CD4-positive, alpha-beta T cell treated with Interleukin-4 for 4 hours (primary cell): ENCODE results near the gene GJB5.
"Not testable (repeated sequence)": the region's sequence is repeated elsewhere in the genome, so short reads cannot be mapped to it uniquely, and the experiment has no call there.

ENCODE experiments used
- DNase-seq: peaks from one replicate; pipeline ENCODE4 v3.0.0-alpha.2; 2020

The GJB5 gene

DNA sequence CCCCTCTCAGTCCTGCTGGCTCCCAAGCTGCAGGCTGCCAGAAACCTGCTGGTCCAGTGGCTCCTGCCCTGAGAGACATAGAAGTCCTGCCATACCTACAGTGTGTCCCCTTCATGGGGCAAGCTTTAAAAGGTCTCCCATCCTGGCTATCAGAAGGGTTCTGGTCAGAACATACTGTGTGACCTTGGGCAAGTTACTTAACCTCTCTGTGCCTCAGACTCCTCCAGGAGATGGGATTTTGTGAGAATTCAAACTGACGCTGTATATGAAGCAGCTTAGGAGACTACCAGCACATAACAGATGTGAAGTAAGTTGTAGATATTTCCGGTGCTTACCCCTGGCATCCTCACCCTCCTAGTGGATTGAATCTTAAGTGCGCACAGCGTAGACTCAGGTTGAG, 8.7 kb upstream of the GJB5 start:
- DNase-seq: no peak

DNA sequence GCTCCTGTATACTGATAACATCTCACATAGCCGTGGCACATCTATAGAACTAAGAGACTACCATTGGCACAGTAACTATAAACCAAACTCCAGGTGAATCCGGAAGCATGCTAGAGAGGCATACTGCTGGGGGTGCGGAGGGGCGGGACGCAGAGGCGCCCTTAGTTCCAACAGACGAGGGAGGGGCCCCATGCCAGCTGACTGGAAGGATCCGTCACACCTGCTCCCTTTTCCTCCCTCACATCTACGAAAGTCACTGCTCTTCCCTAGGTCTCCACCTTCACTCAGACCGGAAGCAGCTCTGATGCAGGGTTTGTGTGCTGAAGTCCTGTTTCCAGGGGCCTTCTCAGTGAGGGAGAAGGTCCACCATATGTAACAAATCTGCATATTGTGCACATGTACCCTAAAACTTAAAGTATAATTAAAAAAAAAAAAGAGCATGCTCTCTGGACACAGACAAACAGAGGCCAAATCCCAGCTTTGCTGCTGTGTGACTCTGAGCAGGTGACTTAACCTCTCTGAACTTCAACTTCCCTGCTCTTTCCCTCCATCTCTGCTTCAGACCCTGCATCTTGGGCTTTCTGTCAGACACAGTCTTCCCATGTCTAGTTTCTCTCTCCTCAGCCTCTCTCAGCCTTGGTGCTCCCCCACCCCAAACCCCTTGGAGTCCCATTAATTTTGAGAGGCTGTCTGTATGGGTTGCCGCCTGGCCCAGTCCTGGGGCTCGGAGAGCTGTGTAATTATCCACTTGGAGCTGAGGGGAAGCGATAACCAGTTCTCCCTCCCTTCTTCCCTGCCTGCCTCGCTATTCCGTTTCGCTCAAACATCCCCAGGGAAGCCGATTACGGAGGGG, 7.8 kb upstream of the GJB5 start:
- DNase-seq: no peak

DNA sequence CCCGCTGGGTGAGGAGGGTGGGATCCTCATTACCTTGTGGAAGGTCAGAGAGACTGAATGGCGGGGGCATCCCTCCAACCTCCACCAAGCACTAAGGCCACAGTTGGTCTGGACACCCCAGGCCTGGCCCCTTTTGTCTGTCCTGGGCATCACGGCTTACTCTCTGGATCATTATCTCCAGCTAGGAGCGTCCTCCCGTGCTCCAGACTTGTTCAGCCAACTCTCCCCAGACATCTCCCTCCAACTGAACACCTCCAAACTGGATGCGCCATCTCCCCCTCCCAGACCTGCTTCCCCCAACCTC, 7.3 kb upstream of the GJB5 start:
- no peak for DNase-seq

DNA sequence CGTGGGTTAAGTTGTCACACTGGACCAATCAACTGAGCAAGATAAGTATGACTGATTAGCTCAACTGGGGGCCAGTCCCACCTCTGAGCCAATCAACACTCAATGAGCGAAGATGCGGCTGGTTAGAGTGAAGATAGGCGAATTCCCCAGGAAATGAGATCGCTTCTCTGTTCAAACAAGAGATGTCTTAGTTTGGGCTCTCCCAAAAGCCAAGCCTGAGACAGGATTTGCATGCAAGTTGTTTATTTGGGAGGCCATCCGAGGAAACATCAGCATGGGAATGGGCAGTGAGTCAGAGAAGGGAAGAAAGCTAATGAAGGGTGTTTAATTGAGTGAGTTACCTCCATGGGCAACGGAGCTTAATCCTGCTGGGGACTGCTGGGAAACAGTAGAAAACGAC, 4.9 kb upstream of the GJB5 start:
- no peak for DNase-seq

DNA sequence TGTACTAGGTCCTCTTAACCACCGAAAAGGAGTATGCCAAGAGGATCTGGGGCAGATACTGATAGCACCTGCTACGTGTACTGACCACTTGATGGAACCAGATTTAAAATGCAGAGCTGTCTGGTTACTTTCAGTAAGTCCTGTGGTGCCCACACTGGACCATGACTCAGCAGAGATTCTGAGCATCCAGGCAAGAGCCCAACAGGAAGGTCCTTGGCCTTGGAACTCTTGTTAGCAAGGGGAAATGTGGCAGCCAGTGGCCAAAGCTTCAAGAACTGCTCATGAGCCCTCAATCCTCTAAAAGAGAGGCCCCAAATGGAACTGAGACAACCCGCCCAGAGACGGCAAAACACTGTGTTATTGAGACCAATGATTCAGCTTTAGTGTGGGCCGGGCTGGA, 4.2 kb upstream of the GJB5 start:
- no peak for DNase-seq

DNA sequence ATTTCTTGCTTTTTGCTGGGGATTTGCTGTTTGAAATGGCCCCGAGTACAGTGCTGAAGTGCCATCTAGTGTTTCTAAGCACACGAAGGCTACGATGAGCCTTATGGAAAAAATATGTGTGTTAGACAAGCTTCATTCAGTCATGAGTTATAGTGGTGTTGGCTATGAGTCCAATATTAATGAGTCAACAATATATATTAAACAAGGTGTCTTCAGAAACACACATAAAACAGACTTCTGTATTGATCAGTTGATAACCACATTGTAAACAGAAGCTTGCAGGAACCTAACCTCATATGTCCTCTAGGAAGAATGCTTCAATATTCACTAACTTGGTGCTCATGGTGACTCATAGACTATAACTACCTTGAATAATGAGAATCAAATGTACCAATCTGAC, 1.7 kb upstream of the GJB5 start:
- DNase-seq: no peak

DNA sequence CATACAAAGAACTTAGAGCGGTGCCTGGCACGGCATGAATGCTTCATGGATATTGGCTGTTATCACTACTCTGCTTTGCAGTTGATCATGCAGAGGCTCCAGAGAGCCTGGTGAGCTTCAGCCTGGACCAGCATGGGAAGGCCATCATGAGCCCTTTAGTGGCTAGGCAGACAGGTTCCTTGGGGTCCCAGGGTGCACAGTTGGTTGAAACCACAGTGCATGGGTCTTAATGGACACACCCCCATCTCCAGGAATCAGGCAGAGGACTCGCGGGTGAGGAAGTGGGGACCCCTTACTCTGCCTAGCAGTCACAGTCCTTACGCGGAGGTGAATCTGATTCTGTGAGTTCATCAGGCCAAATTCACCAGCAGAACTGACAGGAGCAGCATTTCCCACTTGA, 1.1 kb downstream of the GJB5 start:
- no peak for DNase-seq

DNA sequence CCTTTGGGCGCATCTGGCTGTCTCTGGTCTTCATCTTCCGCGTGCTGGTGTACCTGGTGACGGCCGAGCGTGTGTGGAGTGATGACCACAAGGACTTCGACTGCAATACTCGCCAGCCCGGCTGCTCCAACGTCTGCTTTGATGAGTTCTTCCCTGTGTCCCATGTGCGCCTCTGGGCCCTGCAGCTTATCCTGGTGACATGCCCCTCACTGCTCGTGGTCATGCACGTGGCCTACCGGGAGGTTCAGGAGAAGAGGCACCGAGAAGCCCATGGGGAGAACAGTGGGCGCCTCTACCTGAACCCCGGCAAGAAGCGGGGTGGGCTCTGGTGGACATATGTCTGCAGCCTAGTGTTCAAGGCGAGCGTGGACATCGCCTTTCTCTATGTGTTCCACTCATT, 2.5 kb downstream of the GJB5 start:
- DNase-seq: no peak

DNA sequence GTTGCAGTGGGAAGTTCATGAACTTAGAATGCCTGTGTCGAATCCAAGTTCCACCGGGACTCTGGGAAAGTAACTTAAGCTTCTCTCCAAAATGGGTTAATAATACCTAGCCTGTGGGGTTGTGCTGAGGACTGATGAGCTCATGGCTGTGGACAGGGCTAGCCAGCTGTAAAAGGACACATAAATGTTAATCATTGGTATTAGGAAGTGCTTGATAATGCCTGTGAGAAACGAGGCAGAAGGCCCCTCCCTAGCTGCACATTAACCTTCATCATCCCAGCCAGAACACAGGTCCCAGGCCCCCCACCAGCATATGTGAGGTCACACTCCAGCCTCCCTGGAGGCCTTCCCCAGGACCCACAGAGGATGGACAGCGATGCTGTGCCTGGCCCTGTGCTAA, 3.9 kb downstream of the GJB5 start:
- DNase-seq: no peak

DNA sequence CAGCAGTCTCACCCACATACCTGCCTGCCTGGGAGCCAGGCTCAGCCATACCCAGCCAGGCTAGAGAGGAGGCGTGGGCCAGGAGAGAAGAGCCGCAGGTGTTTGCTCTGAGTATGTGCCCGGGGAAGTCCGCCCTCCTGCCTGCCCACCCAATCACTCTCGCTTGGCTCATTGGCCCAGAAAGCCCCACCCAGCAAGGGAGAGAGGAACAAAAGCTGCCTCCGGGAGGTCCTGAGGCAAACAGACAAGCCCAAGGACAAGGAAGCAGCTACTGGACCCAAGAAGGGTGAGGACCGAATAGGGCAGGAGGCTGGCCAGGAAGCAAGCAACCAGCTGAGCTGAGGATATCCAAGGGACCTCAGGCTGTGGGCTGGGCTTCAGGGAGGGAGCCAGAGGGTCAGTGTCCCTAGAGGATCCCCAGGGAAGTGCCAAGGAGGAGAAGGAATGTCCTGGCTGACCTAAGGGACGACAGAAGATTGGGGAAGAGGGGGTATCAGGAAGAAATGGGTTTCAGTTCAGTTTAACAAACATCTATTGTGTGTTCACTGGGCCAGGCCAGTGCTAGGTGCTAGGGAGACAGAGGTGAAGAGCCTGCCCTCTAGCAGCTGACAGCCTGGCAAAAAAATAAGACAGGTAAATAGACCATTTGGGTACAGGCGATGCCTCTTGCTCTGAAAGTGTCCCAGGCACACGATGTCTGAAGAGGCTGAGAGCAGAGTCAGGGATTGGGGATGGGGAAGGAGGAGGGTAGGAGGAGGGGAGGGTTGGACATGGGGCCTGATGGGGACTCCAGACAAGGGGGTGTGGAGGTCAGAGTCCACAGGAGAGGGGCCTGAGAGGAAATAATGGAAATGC, 4.9 kb downstream of the GJB5 start, which contains the start of gene GJB4:
Gene GJB4 (plus strand): TSS at position 238 of the 855 bp plus-strand sequence. CDS start 1,515 bp downstream, outside the sequence.
- no peak for DNase-seq

DNA sequence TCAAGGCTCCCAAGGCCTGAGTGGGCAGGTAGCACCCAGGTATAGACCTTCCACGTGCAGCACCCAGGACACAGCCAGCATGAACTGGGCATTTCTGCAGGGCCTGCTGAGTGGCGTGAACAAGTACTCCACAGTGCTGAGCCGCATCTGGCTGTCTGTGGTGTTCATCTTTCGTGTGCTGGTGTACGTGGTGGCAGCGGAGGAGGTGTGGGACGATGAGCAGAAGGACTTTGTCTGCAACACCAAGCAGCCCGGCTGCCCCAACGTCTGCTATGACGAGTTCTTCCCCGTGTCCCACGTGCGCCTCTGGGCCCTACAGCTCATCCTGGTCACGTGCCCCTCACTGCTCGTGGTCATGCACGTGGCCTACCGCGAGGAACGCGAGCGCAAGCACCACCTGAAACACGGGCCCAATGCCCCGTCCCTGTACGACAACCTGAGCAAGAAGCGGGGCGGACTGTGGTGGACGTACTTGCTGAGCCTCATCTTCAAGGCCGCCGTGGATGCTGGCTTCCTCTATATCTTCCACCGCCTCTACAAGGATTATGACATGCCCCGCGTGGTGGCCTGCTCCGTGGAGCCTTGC, 6.4 kb downstream of the GJB5 start:
- no peak for DNase-seq

DNA sequence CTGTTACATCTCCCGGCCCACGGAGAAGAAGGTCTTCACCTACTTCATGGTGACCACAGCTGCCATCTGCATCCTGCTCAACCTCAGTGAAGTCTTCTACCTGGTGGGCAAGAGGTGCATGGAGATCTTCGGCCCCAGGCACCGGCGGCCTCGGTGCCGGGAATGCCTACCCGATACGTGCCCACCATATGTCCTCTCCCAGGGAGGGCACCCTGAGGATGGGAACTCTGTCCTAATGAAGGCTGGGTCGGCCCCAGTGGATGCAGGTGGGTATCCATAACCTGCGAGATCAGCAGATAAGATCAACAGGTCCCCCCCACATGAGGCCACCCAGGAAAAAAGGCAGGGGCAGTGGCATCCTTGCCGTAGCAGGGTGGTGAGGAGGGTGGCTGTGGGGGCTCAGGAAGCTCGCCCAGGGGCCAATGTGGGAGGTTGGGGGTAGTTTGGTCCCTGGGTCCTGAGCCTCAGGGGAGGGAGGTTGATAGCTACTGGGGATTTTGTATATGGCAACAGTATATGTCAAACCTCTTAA, 7.0 kb downstream of the GJB5 start:
- DNase-seq: no peak

DNA sequence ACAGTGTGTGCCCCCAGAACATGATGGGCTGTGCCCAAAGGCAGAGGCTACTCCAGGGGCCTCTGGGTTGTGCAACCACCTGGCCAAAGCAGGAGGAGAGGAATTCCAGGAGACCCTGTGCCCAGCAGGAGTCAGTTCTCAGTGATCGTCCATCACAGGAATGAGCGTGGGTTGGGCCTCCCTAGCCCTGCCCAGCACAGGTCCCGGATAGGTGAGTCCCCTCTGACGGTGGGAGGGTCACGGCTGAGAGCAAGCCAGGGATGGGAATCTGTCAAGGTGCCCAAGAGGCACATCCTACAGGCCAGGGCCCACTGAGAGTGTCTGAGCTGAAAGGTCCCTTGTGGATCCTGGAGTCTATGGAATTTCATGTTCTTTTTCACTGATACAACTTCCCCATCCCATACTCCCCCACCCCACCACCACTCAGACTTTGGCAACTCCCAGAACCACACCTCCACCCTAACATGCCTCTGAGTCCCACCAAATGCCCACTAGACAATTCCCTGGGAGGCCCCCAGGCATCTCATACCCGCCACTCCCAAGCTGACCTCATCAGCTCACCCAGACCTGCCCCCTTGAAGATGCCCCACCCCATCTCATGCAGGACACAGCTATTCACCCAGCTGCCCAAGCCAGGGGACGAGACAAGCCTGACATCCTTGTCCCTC, 7.8 kb downstream of the GJB5 start:
- DNase-seq: no peak

DNA sequence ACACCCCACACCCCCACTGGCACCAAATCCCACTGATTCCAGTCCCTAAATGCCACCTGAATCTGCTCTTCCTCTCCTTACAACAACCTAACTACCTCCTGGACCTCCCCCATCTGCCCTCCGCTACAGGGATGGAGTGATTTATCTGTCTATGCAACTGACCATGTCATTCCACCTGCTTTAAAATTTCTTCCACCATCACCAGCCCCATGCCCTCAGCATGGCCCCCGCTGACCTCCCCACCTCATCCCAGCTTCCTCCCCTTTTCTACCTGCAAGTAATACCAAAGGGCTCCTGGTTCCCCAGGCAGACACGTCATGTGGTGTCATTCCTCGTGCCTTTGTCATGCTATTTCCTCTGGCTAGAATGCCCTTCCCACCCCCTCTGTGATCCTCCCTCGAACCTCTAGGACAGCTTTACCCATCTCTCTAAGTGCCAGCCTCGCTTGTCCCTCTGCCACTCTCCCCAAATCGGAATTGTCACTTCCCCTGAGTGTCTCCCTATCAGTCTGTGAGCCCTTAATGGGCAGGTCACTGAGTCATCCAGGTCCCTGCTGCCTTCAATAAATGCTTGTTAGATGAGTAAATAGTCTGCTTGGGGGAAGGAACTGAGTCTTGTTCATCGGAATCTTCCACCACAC, 8.4 kb downstream of the GJB5 start:
- DNase-seq: no peak

DNA sequence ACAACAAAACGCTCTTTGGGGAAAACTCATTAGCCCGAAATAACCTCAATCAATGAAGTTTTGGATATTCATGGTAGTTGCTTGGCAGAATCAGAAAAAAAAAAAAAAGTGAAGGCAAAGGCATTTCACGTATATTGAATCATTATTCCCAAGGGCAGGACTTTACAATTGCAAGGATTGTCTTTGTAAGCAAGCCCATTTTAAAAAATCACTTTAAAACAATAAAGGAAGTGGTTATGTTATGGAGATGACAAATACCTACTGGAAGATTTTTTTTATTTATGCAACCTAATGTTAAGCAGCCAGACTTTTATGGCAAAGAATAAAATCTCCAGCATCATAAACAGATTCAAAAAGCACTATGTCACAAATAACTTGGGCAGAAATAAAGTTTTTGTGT, 14.0 kb downstream of the GJB5 start:
- DNase-seq: no peak

DNA sequence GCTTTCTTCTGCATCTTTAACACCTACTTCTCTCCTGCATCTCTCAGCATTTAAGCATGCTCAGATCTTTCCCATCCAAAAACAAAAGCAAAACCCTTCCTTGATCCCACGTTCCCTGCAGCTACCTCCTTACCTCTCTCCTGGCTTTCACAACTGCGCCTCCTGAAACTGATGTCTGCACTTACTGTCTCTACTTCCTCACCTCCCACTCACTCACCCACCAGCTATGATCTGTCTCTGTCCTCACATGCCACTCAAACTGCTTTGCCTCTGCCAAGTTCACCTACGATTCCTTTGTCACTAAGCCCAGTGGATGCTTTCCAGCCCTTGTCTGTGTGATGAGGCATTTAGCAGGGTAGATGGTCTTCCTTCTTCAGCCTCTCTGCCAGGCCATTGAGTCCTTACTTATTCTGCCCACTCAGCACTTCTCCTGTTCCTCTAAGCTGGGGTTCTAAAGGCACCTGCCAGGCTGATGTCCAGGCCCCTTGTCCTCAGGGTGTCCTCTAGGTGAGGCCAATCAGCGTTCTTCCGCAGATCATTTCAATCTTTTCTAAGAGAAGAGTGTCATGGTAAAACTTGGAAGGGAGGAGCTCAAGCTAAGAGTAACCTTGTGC, 16.2 kb downstream of the GJB5 start:
- DNase-seq: no peak

DNA sequence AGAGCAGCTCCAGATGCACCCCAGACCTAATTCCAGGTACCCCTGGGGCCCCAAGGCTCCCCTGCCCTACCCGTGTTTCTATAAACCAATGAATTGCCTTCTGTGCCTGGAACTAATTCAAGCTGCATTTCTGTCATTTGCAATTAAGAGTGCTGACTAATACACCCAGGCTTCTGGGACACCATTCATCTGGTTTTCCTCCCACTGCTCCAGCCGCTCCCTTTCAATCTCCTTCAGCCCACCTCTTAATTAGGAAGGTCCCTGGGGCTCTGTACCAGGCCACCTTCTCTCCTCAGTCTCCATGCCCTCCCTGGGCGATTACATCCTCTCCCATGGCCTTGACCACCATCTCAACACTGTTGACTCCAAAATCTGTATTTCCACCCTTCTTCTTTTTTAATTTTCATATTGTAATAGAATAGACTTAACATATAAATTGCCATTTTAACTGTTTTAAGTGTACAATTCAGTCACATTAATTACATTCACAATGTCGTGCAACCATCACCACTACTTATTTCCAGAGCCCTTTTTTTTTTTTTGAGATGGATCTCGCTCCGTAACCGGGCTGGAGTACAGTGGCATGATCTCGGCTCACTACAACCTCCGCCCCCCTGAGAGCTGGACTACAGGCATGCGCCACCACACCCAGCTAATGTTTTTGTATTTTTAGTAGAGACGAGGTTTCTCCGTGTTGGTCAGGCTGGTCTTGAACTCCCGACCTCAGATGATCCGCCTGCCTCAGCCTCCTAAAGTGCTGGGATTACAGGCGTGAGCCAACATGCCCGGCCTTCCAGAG, 16.9 kb downstream of the GJB5 start:
- no peak for DNase-seq

DNA sequence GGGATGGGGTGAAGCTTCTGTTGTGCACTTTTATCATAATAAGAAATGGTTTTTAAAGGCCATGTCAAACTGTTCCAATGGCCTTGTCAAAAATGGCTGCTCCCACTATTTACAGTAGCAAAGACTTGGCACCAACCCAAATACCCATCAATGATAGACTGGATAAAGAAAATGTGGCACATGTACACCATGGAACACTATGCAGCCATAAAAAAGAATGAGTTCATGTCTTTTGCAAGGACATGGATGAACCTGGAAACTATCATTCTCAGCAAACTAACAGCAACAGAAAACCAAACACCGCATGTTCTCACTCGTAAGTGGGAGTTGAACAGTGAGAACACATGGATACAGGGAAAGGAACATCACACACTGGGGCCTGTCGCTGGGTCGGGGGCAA, 18.3 kb downstream of the GJB5 start:
- DNase-seq: not testable (repeated sequence)

DNA sequence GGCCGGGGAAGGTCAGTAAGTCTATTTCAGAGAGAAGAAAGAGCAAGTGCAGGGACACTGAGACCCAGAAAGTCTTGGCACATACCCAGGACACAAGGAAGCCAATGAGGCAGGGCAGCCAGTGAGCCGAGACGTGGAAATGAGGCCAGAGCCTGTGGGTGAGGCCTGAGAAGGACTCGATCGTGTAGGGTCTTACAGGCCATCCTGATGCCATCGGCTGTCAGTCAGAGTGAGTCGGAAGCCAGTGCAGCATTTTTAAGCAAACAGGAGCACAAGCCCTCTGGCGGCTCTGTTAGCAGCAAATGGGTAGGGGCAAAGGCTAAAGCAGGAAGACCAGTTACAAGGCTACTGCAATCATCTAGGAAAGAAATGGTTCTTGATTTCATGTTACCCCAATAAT, 20.1 kb downstream of the GJB5 start:
- no peak for DNase-seq

DNA sequence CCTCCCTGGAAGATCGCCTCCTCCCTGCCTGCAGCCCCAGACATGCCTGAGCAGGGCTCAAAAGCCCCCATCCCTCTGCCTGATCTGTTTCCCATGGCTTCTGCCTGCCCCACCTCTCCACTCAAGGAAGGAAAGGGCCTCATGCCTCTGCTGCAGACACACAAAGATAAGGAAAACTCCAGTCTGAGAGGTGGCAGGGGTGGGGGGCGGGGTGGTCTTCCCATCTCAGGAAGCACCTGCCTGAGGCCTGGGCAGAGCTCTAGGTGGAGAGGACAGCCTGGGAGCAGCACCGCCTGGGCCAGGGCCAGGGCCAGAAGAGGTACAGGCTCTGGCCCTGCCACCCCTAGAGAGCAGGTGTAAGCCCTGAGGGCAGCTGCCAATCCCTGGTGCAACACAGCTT, 22.1 kb downstream of the GJB5 start:
- no peak for DNase-seq
